Middle frontal gyrus (tissue), 1 donor: Measurements from ENCODE around the gene RAB3B.
"Not testable (repeated sequence)": the region's sequence is repeated elsewhere in the genome, so short reads cannot be mapped to it uniquely, and the experiment has no call there.

Experiments used
- DNase-seq: peaks from one replicate; pipeline ENCODE4 v3.0.0-alpha.2; 2015; ENCODE audit warnings: low spot score; ENCODE audit errors: extremely low spot score

The RAB3B gene

DNA sequence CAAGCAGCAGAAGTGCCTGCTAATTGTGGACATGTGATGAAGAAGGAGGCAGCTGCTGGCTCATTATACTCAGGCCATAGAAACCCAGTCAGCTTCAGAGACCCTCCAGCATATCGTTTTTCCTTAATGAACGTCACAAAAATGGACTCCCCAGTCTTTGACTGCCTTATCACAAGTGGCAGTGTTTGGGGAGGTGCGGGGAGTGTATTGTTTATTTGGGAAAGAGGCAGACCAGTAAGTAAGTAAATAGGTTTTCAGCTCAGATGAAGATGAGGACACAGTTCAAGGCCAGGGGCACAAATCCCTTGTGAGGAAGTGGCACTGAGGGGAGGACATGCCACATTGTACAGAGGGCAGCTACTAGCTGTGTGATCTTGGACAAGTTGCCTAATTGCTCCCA, 68.5 kb downstream of the RAB3B start:
- DNase-seq: no peak

DNA sequence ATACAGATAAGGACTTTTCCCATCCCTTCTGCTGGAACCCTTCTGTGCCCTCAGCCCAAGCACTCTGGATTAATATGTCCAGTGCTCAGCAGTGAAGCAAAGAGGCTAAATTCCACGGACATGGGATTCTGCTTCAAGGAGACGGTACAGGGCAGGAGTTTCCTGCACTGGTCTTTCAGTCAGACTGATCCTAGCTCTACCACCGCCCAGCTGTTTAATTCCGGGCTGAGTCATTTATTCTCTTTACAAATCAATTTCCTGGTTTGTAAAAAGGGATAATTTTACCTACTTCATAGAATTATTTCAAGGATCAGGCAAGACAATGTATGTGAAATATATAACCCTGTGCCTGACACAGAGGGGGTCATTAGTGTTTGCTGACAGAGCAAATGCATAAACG, 70.4 kb downstream of the RAB3B start:
- no peak for DNase-seq

- DNase-seq: no peak
Observed at GRCh38 chr1:51919684-51920083, 70.8 kb downstream of the RAB3B start.

- no peak for DNase-seq
Observed at GRCh38 chr1:51916587-51917405, 73.7 kb downstream of the RAB3B start.

GRCh38 chr1:51915951-51916350, 74.5 kb downstream of the RAB3B start:
- DNase-seq: no peak

DNA sequence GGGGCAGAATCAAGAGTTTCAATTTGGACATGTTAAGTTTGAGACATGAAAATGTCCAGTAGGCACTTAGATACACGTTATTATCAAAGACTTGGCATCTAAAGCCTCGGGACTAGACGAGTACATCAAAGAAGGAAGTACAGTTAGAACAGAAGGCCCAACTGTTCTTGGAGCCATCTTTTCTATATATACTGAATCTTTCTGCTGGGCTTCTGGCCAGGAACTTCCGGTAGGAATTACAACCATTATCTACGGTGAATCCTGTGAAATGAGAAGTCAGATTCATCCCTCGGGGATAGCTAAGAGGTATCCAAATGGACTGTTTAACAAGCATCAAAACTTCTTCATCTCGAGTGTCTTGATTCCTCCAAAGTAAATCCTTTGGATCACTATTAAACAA, 77.6 kb downstream of the RAB3B start:
- DNase-seq: no peak

DNA sequence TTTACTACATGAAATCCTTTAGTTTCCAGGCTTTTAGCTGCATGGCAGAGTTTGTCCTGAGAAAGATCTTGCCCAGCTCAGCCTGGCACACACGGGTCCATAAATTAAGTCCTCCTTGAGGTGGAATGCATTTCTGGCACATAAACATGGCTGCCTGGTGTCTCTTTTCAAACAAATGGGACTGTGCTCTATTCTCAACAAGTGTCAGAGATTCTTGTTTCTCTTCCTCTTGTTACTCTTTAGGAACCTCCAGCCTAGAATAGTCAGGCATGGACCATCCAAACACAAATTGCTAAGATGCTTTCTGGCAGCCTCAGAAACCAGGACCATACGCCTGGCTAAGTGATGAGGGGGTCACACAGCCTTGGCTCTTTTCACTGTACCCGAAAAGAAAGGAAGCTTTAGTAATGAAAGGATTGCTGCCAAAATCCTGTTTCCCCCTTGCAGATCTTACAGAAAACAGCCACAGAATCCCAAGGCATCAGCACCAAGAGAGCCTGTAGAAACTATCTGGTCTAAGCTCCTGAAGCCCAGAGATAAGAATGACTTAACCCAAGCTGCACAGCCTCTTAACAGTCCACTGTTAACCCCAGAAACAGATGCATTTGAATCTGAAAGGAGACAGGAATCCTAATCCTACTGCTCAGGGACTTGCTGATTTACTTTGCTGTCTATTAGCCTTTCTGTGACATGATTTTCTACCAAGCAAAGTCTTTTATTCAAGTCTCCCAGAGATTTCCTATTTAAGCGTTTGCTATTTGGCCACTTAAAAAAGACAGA, 80.1 kb downstream of the RAB3B start:
- no peak for DNase-seq

DNA sequence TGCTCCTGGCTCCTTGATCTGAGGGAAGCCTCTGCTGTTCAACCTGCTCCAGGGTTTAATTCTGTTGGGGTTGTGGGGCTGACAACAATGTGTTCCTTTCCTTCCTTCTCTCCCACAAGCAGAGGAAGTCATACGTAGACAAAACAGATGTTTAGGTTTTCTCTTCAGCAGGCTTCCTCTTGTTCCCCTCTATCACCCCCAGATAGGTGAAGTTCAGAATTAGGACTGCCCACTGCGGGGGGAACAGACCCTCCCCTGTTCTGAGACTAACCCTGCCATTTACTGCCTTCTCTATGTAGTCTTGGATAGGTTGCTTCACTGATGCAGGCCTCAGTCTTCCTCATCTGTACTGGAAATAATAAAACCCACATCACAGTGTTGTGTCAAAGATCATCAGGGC, 82.0 kb downstream of the RAB3B start:
- DNase-seq: no peak

GRCh38 chr1:51907079-51907702, 83.3 kb downstream of the RAB3B start:
- no peak for DNase-seq

- DNase-seq: no peak
Observed at GRCh38 chr1:51906306-51907078, 84.0 kb downstream of the RAB3B start.

DNA sequence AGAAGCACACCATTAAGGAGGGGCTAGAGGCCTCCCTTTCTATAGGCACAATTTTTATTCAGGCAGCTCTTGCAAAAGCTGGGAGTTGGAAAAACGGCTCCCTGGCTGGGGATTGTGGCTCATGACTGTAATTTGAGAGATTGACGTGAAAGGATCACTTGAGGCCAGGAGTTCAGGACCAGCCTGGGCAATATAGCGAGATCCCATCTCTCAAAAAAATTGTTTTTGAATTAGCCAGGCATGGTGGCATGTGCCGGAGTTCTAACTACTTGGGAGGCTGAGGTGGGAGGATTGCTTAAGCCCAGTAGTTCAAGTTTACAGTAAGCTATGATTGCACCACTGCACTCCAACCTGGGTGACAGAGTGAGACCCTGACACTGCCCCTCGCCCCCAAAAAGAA, 88.0 kb downstream of the RAB3B start:
- no peak for DNase-seq

DNA sequence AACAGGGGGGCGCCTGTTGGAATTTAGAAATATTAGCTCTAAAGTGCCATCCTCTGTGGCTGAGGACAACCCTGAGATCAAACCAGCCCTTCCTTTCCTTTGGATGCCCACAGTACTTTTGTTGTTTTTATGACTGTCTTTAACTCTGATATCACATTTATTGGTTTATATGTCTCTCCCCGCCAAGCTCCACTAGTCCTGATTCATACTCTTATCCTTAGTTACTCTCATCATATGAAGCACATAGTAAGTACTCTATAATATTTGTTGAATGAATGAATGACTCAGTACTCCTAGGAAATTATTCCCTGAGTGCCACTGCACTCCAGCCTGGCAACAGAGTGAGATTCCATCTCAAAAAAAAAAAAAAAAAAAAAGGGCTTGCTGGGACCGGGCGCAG, 89.3 kb downstream of the RAB3B start:
- no peak for DNase-seq

GRCh38 chr1:51899022-51899421, 91.5 kb downstream of the RAB3B start:
- no peak for DNase-seq

DNA sequence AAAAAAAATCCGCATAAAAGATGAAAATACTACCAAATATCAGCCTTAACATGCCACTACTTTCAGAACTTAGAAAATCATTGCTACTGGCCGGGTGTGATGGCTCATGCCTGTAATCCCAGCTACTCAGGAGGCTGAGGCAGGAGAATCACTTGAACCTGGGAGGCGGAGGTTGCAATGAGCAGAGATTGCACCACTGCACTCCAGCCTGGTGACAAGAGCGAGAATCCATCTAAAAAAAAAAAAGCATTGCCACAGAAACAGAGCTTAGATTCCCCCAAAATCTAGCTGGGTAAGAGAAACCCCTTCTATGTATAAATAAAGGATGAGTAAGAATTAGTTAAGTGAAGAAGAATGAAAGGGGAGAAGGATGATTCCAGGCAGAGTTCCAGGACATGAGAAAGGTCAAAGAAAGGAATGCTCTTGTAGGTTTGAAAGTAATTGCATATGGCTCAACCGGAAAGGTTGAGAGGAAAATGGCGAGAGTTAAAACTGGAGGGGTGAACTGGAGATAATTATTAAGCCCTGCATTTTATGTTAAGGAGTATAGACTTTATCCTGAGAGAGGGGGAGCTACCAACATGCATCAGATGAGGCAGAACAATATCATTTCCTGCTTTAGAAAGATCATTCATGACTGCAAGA, 92.3 kb downstream of the RAB3B start:
- DNase-seq: no peak

- no peak for DNase-seq
Observed at GRCh38 chr1:51897699-51898031, 92.8 kb downstream of the RAB3B start.

DNA sequence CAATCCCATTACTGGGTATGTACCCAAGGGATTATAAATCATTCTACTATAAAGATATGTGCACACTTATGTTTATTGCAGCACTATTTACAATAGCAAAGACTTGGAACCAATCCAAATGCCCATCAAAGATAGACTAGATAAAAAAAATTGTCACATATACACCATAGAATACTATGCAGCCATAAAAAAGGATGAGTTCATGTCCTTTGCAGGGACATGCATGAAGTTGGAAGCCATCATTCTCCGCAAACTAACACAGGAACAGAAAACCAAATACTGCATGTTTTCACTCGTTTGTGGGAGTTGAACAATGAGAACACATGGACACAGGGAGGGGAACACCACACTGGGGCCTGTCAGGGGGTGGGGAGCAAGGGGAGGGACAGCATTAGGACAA, 95.8 kb downstream of the RAB3B start:
- DNase-seq: not testable (repeated sequence)

DNA sequence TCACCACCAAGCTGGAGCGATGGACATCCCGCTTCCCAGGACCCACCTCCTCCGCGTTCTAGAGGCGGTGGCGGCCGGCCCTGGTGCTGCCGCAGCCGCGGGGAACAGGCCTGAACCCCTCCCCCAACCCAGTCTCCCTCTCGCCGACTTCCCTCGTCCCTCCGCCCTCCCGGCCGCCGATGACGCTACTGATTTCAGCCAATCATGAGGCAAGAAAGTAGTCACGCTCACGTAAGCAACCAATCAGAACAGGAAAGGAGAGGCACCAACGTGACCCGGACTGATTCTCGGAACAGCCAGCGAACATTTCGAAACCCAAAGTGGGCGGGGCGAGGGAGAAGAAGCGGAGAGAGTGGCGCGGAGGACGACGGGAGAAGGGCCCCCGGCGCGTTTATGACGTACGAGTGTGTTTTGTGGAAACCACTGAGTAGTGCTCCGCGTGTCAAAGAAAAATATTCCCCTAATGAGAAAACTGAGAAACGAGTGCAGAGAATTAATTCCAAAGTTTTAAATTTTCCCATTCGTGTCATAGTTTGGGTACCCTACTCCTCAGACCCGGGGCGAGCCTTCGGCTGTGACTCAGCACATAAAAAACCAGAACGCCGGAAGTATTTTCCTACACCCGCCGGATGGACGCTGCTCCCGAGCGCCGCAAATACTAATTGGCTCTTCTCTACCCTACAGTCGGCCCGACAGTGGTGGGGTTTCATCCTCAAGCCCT, 111.7 kb downstream of the RAB3B start, which contains the start of gene NRDC:
Gene NRDC, minus strand, starts transcription at position 112 of the 721 bp plus-strand sequence. CDS start 112 bp downstream, outside the sequence.
- DNase-seq: peak; percentile 100

- no peak for DNase-seq
Observed at GRCh38 chr1:51878308-51878615, 112.2 kb downstream of the RAB3B start.

DNA sequence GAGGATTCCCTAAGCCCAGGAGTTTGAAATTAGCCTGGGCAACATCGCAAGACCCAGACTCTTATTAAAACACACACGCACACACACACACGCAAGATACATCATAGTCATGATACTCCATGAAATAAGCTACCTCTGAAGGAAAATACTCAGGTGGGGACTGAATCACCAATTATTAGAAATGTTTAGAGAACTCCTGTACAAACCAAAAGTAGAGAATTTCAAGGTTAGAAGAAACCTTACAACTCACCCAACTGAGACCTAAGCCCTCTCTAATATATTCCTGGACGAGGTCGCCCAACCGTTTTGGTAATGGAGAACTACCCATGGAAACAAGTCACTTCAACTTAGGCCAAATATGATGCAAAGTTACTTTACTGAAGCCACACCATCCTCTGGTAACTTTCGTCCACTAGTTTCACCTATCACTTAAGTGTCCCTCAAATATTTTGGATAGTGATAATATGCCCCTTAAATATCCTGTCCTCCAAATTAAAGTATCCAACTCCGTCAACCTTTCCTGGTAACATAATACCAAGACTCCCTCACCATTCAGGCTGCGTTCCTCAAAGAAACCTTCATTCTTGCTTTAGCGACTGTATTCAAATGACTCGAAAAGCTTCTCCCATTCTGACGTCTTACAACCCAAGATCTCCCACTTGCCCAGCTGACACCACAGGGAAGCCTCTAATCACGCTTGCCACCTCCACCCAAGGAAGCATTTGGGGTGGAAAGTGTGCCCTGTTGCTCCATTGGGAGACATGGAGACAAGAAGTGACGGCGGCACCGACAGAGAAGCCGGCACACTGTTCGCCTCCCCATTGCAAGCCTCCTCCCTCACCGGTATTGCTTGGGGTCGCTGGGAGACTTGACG, 112.8 kb downstream of the RAB3B start:
- DNase-seq: no peak

DNA sequence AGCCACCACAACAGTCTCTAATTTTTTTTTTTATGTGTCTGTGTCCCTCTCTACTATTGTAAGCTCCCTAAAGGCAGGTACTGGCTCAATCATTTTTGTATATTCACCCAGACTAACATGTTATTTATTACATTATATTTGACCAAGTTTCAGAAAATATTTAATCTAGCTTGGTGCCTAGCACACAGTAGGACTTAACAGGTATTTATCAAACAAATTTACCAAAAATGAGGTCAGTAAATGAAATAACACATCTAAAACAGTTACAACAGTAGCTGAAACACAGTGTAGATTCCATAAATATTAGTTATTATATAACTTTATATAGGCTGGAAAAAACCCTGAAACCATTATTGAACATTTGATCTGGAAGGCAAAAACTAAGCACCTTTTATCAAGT, 114.7 kb downstream of the RAB3B start:
- no peak for DNase-seq
